ENCODE measurements around the gene ILDR2.
"Not testable (repeated sequence)": the region's sequence is repeated elsewhere in the genome, so short reads cannot be mapped to it uniquely, and the experiment has no call there.

The ILDR2 gene

DNA sequence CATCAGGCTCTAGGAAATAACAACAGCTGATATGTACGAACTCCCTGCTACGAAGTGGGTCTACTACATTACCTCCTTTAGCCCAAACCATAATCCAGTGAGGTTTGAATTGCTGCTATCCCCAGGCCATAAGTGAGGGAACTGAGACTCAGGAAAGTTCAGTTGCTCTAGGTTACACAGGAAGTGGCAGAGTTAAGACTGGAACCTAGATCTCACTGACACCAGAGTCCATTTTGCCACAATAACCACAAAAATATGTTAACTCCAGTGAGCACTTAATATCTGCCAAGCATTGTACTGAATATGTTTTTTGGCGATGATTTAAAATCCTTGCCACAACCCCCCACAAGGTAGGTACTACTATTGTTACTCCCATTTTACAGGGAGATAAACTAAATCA lies 90.4 kb downstream of the ILDR2 start:
- DNase-seq = no peak

- DNase-seq = no peak
Measured at GRCh38 chr1:166884040-166884642, 91.2 kb downstream of the ILDR2 start.

- no peak for DNase-seq
Measured at GRCh38 chr1:166882893-166883292, 92.4 kb downstream of the ILDR2 start.

DNA sequence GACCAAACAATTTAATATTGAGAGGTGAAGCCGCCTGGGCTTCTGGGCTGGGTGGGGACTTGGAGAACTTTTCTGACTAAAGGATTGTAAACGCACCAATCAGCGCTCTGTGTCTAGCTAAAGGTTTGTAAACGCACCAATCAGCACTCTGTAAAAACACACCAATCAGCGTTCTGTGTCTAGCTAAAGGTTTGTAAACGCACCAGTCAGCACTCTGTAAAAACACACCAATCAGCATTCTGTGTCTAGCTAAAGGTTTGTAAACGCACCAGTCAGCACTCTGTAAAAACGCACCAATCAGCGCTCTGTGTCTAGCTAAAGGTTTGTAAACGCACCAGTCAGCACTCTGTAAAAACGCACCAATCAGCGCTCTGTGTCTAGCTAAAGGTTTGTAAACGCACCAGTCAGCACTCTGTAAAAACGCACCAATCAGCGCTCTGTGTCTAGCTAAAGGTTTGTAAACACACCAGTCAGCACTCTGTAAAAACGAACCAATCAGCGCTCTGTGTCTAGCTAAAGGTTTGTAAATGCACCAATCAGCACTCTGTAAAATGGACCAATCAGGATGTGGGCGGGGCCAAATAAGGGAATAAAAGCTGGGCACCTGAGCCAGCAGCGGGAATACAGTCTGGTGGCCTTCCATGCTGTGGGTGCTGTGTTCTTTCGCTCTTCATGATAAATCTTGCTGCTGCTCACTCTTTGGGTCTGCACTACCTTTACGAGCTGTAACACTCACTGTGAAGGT lies 97.0 kb downstream of the ILDR2 start:
- not testable (repeated sequence) for DNase-seq

DNA sequence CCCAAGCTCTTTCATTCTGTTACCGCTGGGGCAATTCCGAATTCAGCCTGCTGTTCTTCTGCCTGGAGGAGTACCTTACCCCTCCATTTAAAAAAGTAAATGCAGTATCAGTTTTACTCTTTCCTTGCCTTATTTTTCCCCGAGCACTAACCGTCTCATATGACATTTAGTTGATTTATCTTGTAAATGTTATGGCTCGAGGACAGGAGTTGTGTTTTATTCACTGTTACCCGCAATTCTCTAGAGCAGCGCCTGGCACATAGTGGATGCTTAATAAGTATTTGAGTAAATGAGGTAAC lies 98.9 kb downstream of the ILDR2 start:
- DNase-seq = no peak

DNA sequence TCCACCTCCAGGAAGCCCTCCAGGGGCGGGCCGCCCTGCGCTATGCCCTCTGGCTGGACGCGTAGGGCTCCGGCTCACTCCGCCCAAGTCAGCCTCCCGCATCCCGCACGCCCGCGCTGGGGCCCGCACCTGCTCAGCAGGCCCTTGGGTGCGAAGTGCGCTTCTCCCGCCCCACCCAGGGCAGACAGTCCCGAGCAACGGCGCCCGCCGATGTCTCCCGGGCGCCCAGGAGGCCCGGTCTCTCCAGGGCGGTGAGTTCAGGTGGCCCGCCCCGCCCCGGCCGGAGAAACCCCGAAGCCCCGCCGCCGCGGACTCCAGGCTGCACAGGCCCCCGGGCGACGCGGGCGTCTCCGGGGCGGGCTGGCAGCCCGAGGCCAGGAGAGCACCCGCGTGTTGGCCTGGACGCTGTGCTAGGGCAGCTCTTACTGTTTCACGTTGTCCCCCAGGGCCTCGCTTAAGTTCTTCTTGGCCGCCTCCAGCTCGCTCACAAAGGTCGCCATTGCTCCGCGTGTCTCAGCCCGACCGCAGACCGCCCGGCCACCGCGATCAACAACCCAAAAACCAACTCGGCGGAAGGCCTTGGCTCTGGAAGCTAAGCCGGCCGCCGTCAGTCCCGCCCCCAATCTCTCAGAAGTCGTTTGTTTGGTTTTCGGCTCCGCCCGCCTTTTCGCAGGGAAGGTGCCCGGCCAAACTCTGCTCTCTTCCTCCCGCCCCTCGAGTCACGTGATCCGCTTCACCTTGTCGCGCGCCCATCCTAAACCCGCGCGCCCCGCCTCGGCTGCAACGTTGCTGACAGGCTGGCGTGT lies 99.4 kb downstream of the ILDR2 start, which contains the start of gene TADA1:
Gene TADA1, minus strand, starts transcription at position 531 of the 806 bp plus-strand sequence. Its CDS starts 31 bp downstream, at position 500.
- peak; percentile 98 for DNase-seq

DNA sequence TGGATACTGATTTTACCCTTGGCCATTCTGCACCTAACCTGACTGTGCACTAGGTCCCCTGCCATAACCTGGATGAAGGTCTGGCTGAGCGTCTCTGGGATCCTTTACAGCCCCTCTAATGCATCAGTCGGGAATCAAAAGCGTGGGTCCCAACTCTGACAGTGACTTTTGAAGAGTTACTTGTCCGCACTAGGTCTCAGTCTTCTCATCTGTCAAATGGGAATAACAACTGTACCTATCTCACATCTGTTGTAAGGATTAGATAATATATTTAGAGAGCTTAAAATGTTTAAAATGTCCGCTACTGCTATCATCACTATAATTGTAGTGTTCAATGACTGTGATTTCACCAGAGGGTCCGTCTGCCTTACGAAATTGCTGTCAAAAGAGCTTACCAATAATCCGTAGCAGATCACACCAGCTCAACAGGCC lies 100.0 kb downstream of the ILDR2 start:
- no peak for DNase-seq

- DNase-seq = no peak
Measured at GRCh38 chr1:166874464-166874863, 100.9 kb downstream of the ILDR2 start.

DNA sequence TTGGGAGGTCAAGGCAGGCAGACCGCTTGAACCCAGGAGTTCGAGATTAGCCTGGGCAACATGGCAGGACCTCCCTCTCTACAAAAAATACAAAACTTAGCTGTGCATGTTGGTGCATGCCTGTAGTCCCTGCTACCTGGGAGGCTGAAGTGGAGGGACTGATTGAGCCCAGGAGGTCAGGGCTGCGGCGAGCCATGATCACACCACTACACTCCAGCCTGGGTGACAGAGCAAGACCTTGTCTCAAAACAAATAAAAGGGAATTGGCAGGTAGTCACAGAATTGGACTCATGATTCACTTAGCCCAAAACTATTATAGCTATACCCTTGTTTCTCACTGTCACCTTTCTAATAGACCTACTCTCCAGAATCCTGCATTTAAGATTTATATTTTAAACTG lies 104.8 kb downstream of the ILDR2 start:
- no peak for DNase-seq

DNA sequence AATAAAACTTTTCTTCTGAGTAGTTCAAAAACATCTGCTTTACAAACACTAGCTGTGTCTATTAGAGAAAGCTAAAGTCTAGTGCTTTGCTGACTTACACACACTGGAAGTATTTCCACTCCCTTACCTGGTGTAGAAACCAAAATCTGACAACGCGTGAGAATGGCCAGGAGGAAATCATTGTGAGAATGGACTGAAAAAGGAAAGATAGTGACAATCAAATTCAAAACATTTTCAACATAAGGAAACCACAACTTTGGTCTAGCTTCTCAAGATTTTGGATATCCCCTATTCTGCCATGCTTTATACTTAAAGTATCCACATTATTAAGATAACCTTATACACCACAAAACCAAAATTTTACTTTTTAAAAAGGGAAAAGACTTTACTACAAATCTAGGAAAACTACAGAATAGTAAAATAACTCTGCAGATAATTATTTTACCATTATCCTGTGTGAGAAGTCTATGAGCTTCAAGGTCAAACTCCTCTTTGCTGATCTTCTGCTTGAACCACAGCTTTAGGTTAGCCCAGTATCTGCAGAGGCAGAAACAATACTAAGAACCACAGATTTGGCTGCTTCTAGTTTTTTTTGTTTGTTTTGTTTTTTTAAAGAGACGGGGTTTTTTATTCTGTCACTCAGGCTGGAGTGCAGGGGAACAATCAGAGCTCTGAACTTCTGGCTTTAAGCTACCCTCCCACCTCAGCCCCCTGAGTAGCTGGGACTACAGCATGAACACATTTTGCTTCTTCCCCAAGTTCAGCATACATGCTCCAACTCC lies 105.8 kb downstream of the ILDR2 start:
- DNase-seq = no peak

- no peak for DNase-seq
Measured at GRCh38 chr1:166868639-166869038, 106.7 kb downstream of the ILDR2 start.

DNA sequence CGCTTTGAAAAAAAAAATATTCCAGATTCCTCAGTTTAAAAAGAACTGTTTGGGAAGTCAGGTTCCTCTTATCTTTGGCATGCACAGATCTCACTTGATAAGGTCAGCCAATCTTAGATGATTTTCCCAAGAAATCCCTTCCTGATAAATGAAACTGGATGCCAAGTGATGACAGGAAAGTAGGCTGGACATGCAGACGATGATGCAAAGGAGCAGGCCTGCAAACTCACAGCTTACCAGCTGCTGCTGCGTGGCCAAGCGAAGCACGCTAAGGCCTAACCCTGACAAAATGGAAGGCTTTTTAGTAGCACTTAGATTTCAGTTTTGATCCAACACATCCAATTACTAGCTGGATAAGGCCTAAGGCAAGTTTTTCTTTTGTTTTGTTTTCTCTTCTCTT lies 109.4 kb downstream of the ILDR2 start:
- no peak for DNase-seq

DNA sequence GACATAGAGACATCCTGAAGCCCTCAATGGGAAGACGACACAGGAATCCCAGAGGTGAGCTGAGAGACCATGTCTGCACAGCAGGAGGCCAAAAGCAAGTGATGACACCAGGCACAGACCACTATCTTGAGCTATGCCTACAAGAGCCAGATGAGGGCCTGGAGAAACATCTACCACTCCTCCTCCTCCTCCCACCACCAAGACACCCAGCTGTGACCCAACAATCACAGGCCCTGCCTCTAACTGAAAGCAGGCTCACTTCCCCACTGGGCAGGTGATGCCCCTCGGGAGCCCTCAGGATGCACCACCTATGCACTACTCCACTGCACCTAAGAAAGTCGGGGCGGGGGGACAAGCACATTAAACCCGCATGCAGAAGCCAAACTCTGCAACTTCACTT lies 115.7 kb downstream of the ILDR2 start:
- DNase-seq = no peak

DNA sequence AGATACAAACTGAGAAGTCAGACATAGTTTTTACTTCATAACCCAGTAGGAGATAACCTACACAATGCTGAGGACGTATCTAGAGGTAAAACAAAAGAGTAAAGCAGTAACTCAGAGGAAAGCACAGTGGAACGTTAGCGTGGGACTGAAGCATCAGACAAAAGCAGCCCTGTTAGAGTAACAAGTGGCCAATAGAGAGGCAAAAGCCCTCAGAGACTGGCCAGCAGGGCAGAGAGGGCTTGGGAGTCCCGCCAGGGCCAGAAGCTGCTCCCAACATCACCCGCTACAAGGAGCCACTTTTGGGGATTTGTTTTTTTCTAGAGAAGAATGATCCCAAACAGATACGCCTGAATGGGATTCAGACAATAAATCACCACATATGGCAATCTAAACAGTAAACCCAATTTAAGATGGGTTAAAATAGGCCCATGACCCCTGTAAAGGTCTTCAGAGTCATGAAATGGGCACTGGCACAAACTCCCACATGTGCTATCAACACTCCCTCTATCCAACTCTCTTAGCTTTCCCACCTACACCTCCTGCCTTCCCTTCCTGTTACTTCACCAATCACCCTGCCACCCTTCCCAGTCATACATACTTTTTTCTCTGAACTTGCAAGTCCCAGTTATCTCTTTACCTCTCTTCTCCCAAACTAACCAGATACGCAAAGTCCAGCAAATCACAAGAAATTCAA lies 116.5 kb downstream of the ILDR2 start:
- DNase-seq = no peak
